IMR-90 (cell line): ENCODE measurements around the gene TTLL11. TPM values are rescaled to one million over a fixed set of nuclear protein-coding genes. Genes with fewer than 3 reads are reported as not detected.

Experiments used
- ATAC-seq: fragments of 200-7000 bp; cut with Tn5 transposase; 2 replicates; pipeline ENCODE4 v1.9.1; 2020; ENCODE audit warnings: low read depth, mild to moderate bottlenecking, moderate library complexity
- BruUV-seq: library from RNA; stranded (reverse); fragments of 400-500 nt; replicated peaks from 2 replicates; lab custom pipeline; 2021; lab: Mats Ljungman, UMichigan
- CTCF ChIA-PET: fragments of 300-600 bp; formaldehyde crosslinking; extraction: SDS; loops from one replicate; lab custom pipeline; 2021; ENCODE audit warnings: antibody characterized with exemption; lab: Yijun Ruan, JAX
- POLR2A ChIA-PET: fragments of 300-600 bp; sonication (Branson Sonifier 250); formaldehyde crosslinking; loops from one replicate; lab custom pipeline; 2022; ENCODE audit warnings: antibody characterized with exemption; ENCODE audit not compliant: unreplicated experiment; lab: Charles Lee
- DNase-seq: peaks from one replicate; pipeline ENCODE4 v3.0.0; 2013
- H2AFZ ChIP-seq: replicated peaks from 2 replicates; pipeline ENCODE3; 2013; ENCODE audit warnings: low read length, mild to moderate bottlenecking; ENCODE audit not compliant: poor library complexity
- H2AK5ac ChIP-seq: 2 replicates; pipeline ENCODE4 v1.6.1; 2013; ENCODE audit warnings: low read depth, low read length, inconsistent platforms
- H2AK9ac ChIP-seq: replicated peaks from 2 replicates; pipeline ENCODE3; 2013; ENCODE audit warnings: mild to moderate bottlenecking, low read depth, low read length, moderate library complexity; ENCODE audit not compliant: poor library complexity
- H2BK120ac ChIP-seq: 2 replicates; pipeline ENCODE4 v1.6.1; 2013; ENCODE audit warnings: low read depth, low read length, inconsistent platforms
- H2BK15ac ChIP-seq: 3 replicates; pipeline ENCODE4 v1.6.1; 2013; ENCODE audit warnings: low read depth, low read length, inconsistent platforms
- H2BK20ac ChIP-seq: 2 replicates; pipeline ENCODE4 v1.6.1; 2013; ENCODE audit warnings: low read depth, mild to moderate bottlenecking, inconsistent platforms, low read length, moderate library complexity
- H2BK5ac ChIP-seq: 2 replicates; pipeline ENCODE4 v1.6.1; 2013; ENCODE audit warnings: mild to moderate bottlenecking, low read depth, low read length, inconsistent platforms; ENCODE audit not compliant: poor library complexity, severe bottlenecking
- H3K14ac ChIP-seq: replicated peaks from 2 replicates; pipeline ENCODE4 v1.6.1; 2013; ENCODE audit warnings: low read depth, low read length, inconsistent platforms
- H3K18ac ChIP-seq: 2 replicates; pipeline ENCODE4 v1.6.1; 2013; ENCODE audit warnings: low read depth, low read length, control low read depth
- H3K23ac ChIP-seq: 2 replicates; pipeline ENCODE4 v1.6.1; 2013; ENCODE audit warnings: low read depth, low read length, inconsistent platforms
- H3K27ac ChIP-seq: 2 replicates; pipeline ENCODE4 v1.5.1; 2013; ENCODE audit warnings: mild to moderate bottlenecking, control low read depth, low read length; ENCODE audit not compliant: insufficient read depth
- H3K27me3 ChIP-seq: 2 replicates; pipeline ENCODE4 v1.6.1; 2013; ENCODE audit warnings: low read length; ENCODE audit not compliant: control insufficient read depth, insufficient read depth
- H3K36me3 ChIP-seq: 2 replicates; pipeline ENCODE4 v1.6.1; 2013; ENCODE audit warnings: low read length, mixed read lengths; ENCODE audit not compliant: control insufficient read depth, insufficient read depth
- H3K4ac ChIP-seq: 2 replicates; pipeline ENCODE4 v1.6.1; 2013; ENCODE audit warnings: low read depth, low read length, inconsistent platforms
- H3K4me1 ChIP-seq: 2 replicates; pipeline ENCODE4 v1.6.1; 2013; ENCODE audit warnings: low read length, mixed read lengths; ENCODE audit not compliant: control insufficient read depth, insufficient read depth
- H3K4me2 ChIP-seq: 2 replicates; pipeline ENCODE4 v1.6.1; 2013; ENCODE audit warnings: low read depth, mild to moderate bottlenecking, control low read depth, low read length, moderate library complexity
- H3K4me3 ChIP-seq: 2 replicates; pipeline ENCODE4 v1.5.1; 2013; ENCODE audit warnings: low read depth, mild to moderate bottlenecking, control low read depth, low read length, moderate library complexity; ENCODE audit not compliant: insufficient read depth
- H3K56ac ChIP-seq: 2 replicates; pipeline ENCODE4 v1.6.1; 2013; ENCODE audit warnings: low read length, inconsistent platforms; ENCODE audit not compliant: insufficient read depth; ENCODE audit errors: extremely low read depth
- H3K79me1 ChIP-seq, 2 experiments: 2 replicates each; pipeline ENCODE4 v1.6.1; 2013; ENCODE audit warnings: low read length in 2 of 2, inconsistent platforms in 1 of 2, low read depth in 1 of 2
- H3K9ac ChIP-seq: 2 replicates; pipeline ENCODE4 v1.6.1; 2013; ENCODE audit warnings: low read depth, low read length, control low read depth
- H3K9me1 ChIP-seq: 2 replicates; pipeline ENCODE4 v1.6.1; 2013; ENCODE audit warnings: low read length, inconsistent platforms; ENCODE audit not compliant: insufficient read depth
- H3K9me3 ChIP-seq: 2 replicates; pipeline ENCODE4 v1.6.1; 2013; ENCODE audit warnings: low read length; ENCODE audit not compliant: control insufficient read depth, insufficient read depth
- H4K20me1 ChIP-seq: 2 replicates; pipeline ENCODE4 v1.6.1; 2013; ENCODE audit warnings: low read length, inconsistent platforms; ENCODE audit not compliant: insufficient read depth
- H4K5ac ChIP-seq: 2 replicates; pipeline ENCODE4 v1.6.1; 2013; ENCODE audit warnings: mild to moderate bottlenecking, low read depth, low read length, control low read depth
- H4K8ac ChIP-seq, 2 experiments: 2 replicates each; pipeline ENCODE4 v1.6.1; 2013; ENCODE audit warnings: low read depth in 2 of 2, low read length in 2 of 2, control low read depth in 1 of 2, inconsistent platforms in 1 of 2
- H4K91ac ChIP-seq: 2 replicates; pipeline ENCODE4 v1.6.1; 2013; ENCODE audit warnings: low read depth, low read length, inconsistent platforms; ENCODE audit not compliant: insufficient read depth
- BHLHE40 ChIP-seq: fragments of 150-350 bp; IDR thresholded peaks from 2 replicates; pipeline ENCODE4 v1.6.1; 2016; ENCODE audit warnings: mild to moderate bottlenecking, low read depth, low read length
- CEBPB ChIP-seq: IDR thresholded peaks from 2 replicates; pipeline ENCODE4 v1.6.1; 2012; ENCODE audit warnings: low read depth, low read length, improper control_type of control experiment
- CHD1 ChIP-seq: IDR thresholded peaks from 2 replicates; pipeline ENCODE4 v1.6.1; 2012; ENCODE audit warnings: low read depth, low read length, improper control_type of control experiment
- FOS ChIP-seq: fragments of 150-350 bp; IDR thresholded peaks from 2 replicates; pipeline ENCODE4 v1.6.1; 2016; ENCODE audit warnings: low read depth, low read length
- MAFK ChIP-seq: IDR thresholded peaks from 2 replicates; pipeline ENCODE4 v1.6.1; 2012; ENCODE audit warnings: low read depth, low read length, improper control_type of control experiment
- MAZ ChIP-seq: IDR thresholded peaks from 2 replicates; pipeline ENCODE4 v1.6.1; 2012; ENCODE audit warnings: low read depth, mild to moderate bottlenecking, low read length, improper control_type of control experiment, moderate library complexity, borderline replicate concordance
- MXI1 ChIP-seq: IDR thresholded peaks from 2 replicates; pipeline ENCODE4 v1.6.1; 2012; ENCODE audit warnings: low read depth, mild to moderate bottlenecking, low read length, moderate library complexity, borderline replicate concordance
- NFE2L2 ChIP-seq: fragments of 150-350 bp; IDR thresholded peaks from 2 replicates; pipeline ENCODE4 v1.6.1; 2016; ENCODE audit warnings: low read depth, mild to moderate bottlenecking, low read length
- RAD21 ChIP-seq: IDR thresholded peaks from 2 replicates; pipeline ENCODE4 v1.6.1; 2012; ENCODE audit warnings: low read length, improper control_type of control experiment
- RCOR1 ChIP-seq: IDR thresholded peaks from 2 replicates; pipeline ENCODE4 v1.6.1; 2012; ENCODE audit warnings: mild to moderate bottlenecking, low read length, improper control_type of control experiment; ENCODE audit not compliant: insufficient replicate concordance
- SMC3 ChIP-seq: fragments of 150-350 bp; IDR thresholded peaks from 2 replicates; pipeline ENCODE4 v1.6.1; 2016; ENCODE audit warnings: low read depth, mild to moderate bottlenecking, antibody characterized with exemption, low read length, moderate library complexity
- WGBS, 2 experiments: methylation state at CpG; one replicate each; pipeline versions ENCODE4 v1.1.5 to v1.1.7; 2013; ENCODE audit warnings: missing lambda C conversion rate in 2 of 2; ENCODE audit not compliant: insufficient read length in 1 of 2; ENCODE audit errors: extremely low coverage in 2 of 2; 5-methylcytosine and 5-hydroxymethylcytosine counted together
- dilution Hi-C: fragments of 300-500 bp; cut with HindIII; formaldehyde crosslinking; loops from one replicate; pipeline ENCODE4 v1.14.3; 2018; ENCODE audit warnings: low sequenced_read_pairs; ENCODE audit not compliant: unreplicated experiment
- in situ Hi-C: fragments of 300-500 bp; cut with MboI; formaldehyde crosslinking; loops from 3 replicates; pipeline ENCODE4 v1.14.3; 2019; ENCODE audit warnings: low sequenced_read_pairs, inconsistent platforms, mixed read lengths
- intact Hi-C: fragments of 100-400 bp; cut with micrococcal nuclease; formaldehyde crosslinking; loops from 2 replicates; pipeline ENCODE4 v1.10.0; 2022
- polyA plus RNA-seq, 3 experiments: library from polyadenylated mRNA; depleted of rRNA; stranded (reverse); fragments of >200 nt; gene quantifications; 2 replicates each; pipeline ENCODE4 v1.2.3, GENCODE V29; 2012; ENCODE audit warnings: low replicate concordance in 1 of 3
- total RNA-seq: library from RNA; depleted of rRNA; stranded (reverse); fragments of >200 nt; gene quantifications from 2 replicates; pipeline ENCODE4 v1.2.3, GENCODE V29; 2012
- TF ChIP-seq, protein P1 (sequence below): conservative IDR thresholded peaks from 2 replicates; pipeline ENCODE4 v1.5.1; 2012; ENCODE audit warnings: mild to moderate bottlenecking, low read depth, low read length, improper control_type of control experiment
- TF ChIP-seq, protein P2 (sequence below): fragments of 150-350 bp; IDR thresholded peaks from 2 replicates; pipeline ENCODE4 v1.6.1; 2017; ENCODE audit warnings: mild to moderate bottlenecking, antibody characterized with exemption, low read length, low read depth

TTLL11 gene
- total and polyA plus RNA-seq, 2 of the 4 experiments (the other 2 are of a cell fraction): 2.0 to 4.6 TPM

DNA sequence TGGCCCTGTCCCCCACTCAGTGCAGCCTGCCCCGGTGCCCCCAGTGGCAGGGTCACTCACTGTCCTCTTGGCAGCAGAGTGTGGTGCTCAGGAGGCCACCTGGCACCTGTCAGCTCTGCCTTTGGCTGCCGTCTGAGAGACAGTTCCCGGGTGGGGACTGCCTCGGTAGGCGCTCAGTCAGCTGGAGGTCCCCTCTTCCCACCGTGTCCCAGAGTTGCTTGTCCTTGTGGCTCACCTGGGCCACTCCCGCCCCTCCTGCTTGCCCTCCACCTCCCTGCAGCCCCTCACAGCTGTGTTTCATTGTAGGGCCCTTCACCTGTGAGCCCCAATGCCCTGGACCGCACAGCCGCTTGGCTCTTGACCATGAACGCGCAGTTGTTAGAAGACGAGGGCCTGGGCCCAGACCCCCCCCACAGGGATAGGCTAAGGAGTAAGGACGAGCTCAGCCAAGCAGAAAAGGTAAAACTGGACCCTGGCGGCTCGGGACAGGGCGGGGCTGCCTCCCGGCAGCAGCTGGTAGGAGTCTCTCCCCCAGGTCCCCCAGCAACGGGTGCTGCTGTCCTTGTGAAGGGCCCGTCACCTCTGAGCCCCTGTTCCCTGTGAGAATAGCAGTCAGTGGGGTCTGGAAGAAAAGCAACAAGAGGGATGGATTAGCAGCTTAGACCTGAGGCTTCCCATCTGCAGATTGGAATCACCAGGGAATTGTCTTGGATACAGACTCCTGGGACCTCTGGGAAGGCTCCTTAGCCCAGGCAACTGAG, 319.0 kb downstream of the TTLL11 start (continued):
- TF ChIP-seq CHD1: no peak

DNA sequence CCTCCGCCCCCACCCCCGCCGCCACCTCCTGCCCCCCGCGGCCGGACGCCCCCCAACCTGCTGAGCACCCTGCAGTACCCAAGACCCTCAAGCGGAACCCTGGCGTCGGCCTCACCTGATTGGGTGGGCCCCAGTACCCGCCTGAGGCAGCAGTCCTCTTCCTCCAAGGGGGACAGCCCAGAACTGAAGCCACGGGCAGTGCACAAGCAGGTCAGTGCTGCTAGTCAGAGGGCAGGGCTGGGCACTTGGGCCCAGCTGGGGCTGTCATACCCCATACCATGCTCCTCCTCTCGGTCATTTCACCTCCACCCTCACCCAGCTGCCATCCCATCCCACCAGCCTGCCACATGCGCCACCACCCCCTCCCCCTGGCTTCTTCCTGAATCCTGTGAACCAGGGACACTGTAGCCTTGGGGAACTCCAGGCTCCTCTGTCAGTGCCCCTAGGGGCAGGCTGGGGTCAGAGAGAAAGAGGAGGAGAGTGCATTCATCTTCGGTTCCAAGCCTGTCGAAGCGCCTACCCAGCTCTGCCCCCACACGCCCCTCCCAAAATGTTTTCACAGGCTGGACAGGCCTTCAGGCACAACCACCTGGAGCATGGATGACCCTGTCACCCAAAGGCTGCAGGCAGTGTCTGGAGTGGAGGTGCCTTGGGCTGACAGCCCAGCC, 319.7 kb downstream of the TTLL11 start:
- Histone ChIP-seq H3K9ac (no peak overlapping the region), H4K8ac (no peak overlapping the region), H2BK5ac (no peak overlapping the region), H3K79me1 (peaks cover 0 to 34% of the 10 kb centered on the region in 2 experiments; a peak in 2 of 4 replicates), H2BK20ac (no peak overlapping the region), H3K18ac (no peak overlapping the region), H3K56ac (no peak overlapping the region), H3K4ac (no peak overlapping the region), H3K4me1 (peaks cover 17% of the 10 kb centered on the region), H4K20me1 (no peaks in the 10 kb centered on the region; the same call in 1 of the 2 replicates), H3K14ac (no peak overlapping the region), H2AFZ (no peak overlapping the region), H2BK15ac (no peak overlapping the region), H3K4me2 (no peak overlapping the region), H3K9me3 (0 out of 2 replicates have a peak, but pooled peaks cover 3% of the 10 kb centered on the region), H3K36me3 (peaks cover 69% of the 10 kb centered on the region), H2BK120ac (no peak overlapping the region), H4K91ac (no peak overlapping the region), H3K27ac (no peak overlapping the region), H2AK5ac (no peak overlapping the region), H3K23ac (no peak overlapping the region), H2AK9ac (no peak overlapping the region), H3K9me1 (peaks cover 16% of the 10 kb centered on the region), H3K27me3 (no peaks in the 10 kb centered on the region), H3K4me3 (no peak overlapping the region), H4K5ac (no peak overlapping the region)
- POLR2A ChIA-PET: no interaction called here
- DNase-seq (no peak), ATAC-seq (no peak)
- CTCF ChIA-PET: no interaction called here
- 100% methylated on average over 3 of the region's 18 CpGs; no CpG with 5 or more reads in 1 of the 2 experiments for WGBS, 2 experiments
- dilution Hi-C loops: no loop called here
- intact Hi-C loops: no loop called here
- in situ Hi-C loops: no loop called here
- no TSS peak for BruUV-seq
- no peak for TF ChIP-seq CEBPB
- TF ChIP-seq, protein P1, sequence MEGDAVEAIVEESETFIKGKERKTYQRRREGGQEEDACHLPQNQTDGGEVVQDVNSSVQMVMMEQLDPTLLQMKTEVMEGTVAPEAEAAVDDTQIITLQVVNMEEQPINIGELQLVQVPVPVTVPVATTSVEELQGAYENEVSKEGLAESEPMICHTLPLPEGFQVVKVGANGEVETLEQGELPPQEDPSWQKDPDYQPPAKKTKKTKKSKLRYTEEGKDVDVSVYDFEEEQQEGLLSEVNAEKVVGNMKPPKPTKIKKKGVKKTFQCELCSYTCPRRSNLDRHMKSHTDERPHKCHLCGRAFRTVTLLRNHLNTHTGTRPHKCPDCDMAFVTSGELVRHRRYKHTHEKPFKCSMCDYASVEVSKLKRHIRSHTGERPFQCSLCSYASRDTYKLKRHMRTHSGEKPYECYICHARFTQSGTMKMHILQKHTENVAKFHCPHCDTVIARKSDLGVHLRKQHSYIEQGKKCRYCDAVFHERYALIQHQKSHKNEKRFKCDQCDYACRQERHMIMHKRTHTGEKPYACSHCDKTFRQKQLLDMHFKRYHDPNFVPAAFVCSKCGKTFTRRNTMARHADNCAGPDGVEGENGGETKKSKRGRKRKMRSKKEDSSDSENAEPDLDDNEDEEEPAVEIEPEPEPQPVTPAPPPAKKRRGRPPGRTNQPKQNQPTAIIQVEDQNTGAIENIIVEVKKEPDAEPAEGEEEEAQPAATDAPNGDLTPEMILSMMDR: no peak
- TF ChIP-seq BHLHE40: no peak
- TF ChIP-seq, protein P2, sequence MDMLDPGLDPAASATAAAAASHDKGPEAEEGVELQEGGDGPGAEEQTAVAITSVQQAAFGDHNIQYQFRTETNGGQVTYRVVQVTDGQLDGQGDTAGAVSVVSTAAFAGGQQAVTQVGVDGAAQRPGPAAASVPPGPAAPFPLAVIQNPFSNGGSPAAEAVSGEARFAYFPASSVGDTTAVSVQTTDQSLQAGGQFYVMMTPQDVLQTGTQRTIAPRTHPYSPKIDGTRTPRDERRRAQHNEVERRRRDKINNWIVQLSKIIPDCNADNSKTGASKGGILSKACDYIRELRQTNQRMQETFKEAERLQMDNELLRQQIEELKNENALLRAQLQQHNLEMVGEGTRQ: no peak
- TF ChIP-seq MAZ: no peak
- no peak for TF ChIP-seq FOS
- TF ChIP-seq CHD1: no peak
- no peak for TF ChIP-seq SMC3
- no peak for TF ChIP-seq RAD21
- TF ChIP-seq RCOR1: no peak
- no peak for TF ChIP-seq MXI1
- no peak for TF ChIP-seq MAFK
- no peak for TF ChIP-seq NFE2L2
